ENCODE data around the gene FRY.

FRY gene

DNA sequence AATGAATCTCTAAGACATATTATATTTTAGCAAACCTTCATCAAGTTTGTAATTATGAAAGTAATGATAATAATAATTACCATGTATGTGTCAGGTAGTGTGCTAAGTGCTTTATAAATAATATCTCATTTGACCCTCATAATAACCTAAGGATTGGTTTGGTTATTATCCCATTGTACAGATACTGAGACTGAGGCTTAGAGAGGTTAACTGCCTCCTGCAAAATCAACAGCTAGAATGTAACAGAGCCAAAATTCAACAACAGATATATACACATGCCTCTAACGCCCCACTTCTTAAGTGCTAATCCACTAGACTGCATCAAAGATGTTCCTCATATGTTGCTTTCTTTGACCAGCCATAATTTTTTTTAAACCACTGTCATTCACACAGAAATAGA is 142.8 kb downstream of the FRY start:
- no peak for DNase-seq (ENCODE audit: low spot score)

- DNase-seq (ENCODE audit: low spot score), result no peak
Measured at GRCh38 chr13:32175307-32175706, 143.7 kb downstream of the FRY start.

DNA sequence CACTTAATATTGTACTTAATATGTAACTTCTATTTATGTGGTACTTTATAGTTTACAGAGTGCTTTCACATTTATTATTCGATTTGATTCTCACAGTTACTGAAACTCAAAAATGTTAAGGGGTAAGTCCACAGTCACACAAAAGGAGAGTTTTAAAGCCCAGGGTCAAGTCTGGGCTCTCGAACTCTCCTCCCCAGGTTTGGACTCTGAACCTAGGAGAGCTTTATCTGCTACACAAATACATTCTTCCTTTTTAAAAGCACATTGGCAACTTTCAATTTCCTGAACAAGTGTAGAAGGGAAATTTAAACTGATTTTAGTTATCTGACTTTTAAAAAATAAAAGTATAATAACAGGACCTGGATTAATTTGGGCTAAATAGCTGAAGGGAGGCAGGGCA is 144.4 kb downstream of the FRY start:
- DNase-seq (ENCODE audit: low spot score), result no peak

DNA sequence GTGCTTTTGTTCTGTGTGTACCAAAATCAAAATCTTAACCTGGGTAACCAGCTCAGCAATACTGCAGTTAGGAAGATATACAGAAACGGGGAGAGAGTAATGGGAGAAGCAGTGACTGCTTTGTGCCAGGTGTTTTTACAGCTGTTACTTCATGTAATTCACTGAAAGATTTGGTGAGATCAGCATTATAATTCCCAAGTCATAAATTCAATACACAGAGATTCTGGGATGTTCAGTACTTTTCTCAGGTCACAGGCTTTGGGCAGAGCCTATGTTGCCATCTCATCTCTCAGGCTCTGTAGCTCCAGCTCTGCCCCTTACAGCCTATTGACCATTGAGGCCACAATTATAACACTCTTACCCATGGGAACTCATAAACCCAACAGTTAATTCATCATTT is 145.1 kb downstream of the FRY start:
- no peak for DNase-seq (ENCODE audit: low spot score)

DNA sequence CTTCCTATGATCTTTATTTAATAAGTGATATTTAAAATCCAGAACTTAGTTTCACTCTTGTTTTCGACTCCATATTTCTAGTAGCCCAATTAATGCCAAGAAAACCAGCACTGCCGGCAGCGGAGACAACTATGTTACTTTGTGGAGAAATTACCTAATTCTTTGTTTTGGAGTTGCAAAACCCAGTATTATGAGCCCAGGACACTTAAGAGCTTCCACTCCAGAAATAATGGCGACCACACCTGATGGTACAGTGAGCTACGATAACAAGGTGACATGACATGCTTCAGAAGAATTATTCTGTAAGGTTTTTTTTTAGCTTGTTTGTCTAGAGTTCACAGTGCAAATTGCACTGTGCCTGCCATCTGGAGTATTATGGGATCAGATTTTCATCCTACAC is 147.2 kb downstream of the FRY start:
- no peak for DNase-seq (ENCODE audit: low spot score)

DNA sequence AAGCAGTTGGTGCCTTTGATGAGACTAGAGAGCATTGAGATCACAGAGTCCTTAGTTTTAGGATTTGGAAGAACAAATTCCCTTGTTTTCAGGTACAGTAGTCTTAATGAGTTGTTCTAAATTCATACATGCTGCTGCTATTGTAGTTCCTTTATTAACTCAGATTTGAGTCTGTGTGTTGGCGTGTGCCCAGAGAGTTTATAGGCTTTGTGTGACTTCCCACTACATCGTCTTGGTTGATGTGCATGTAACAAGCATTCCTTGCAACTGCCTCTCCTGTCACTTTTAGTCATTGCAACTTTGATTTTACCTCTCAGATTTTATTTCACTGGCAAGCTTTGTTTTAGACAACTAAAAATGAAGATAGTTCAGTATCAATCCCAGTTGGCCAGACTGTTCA is 148.1 kb downstream of the FRY start:
- DNase-seq (ENCODE audit: low spot score), result no peak

- no peak for DNase-seq (ENCODE audit: low spot score)
Measured at GRCh38 chr13:32187651-32188050, 156.1 kb downstream of the FRY start.

GRCh38 chr13:32191452-32191998 is 160.0 kb downstream of the FRY start:
- no peak for DNase-seq (ENCODE audit: low spot score)

DNA sequence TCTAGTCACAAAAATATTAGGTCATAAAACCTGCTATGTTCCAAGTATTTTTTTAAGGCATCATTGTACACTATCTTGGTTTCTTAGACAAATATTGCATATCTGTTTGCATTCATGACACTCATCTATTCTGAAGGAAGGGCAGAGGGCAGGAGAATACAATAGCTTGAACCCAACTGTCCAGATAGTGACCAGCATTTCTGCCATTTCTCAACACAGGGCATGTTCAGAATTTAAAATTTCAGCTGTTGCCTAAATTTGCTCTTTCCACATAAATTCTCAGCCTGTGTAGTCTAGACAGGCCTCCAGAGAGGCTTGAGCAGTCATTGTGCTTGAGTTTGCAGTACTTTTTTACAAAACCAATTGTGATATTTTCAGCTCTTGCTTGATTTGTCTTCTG is 164.1 kb downstream of the FRY start:
- DNase-seq (ENCODE audit: low spot score), result no peak

DNA sequence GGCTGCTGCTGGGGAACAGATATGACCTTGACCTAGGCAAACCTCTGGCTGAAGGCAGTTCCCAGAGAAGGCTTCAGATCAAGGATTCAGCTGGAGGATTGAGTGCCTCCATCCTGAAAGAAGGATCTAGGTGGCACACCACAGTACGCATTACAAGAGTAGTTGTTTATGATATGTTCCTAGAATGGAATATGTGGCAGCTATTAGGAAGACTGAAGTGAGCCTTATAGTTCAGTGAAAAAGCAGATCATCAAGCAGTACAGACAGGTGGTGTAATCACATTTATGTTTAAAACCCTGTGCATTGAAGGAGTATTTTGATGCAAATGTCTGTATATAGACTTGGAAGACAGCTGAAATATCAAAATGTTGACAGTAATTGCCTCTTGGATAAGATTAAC is 167.6 kb downstream of the FRY start:
- no peak for DNase-seq (ENCODE audit: low spot score)

DNA sequence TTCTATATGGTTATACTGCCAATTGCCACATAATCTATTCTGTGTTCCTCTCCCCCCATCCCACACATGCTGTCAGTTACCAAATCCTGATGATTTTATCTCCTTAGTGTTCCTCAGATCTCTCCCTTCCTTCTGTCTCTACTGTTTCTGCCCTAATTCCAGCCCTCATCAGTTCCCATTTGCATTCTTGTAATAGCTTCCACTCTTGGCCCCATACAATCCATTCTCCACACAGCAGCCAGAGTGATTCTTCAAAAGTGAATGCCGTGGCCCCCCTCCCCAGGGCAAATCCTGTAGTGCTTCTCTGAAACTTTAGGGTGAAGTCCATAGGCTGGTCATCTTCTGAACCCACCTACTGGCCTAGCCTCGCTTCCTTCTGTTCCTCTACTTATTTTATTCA is 169.2 kb downstream of the FRY start:
- no peak for DNase-seq (ENCODE audit: low spot score)

DNA sequence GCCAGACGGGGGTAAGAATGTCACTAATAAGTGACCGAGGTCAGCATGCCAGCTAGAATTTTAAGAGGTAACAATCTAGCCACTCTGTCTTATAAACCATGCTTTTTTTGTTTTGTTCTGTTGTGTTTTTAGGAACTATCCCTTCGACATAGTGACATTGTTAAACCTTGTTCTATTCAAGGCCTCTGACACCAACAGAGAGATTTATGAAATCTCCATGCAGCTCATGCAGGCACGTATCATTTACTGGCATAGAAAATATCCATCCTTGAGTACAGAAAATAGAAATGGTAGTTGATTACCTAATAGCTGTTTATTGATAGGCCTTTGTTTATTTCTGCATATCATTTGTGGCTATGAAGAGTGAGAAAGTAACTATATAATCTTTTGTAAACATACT is 170.2 kb downstream of the FRY start:
- no peak for DNase-seq (ENCODE audit: low spot score)

GRCh38 chr13:32202268-32202667 is 170.7 kb downstream of the FRY start:
- DNase-seq (ENCODE audit: low spot score), result no peak

DNA sequence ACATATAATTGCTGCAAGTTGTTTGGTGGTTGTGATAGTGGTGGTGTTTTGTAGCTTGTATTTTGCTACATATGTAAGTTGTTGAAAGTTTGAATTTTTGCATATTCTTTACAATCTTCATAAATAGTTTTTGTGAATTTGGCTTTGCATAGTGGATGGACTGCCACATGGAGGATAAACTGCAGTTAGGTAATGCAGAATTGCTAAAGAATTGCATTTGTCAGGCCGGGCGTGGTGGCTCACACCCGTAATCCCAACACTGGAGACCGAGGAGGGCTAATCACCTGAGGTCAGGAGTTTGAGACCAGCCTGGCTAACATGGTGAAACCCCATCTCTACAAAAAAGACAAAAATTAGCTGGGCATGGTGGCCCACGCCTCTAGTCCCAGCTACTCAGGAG is 171.6 kb downstream of the FRY start:
- DNase-seq (ENCODE audit: low spot score), result no peak

GRCh38 chr13:32203736-32204135 is 172.2 kb downstream of the FRY start:
- no peak for DNase-seq (ENCODE audit: low spot score)

GRCh38 chr13:32205431-32206096 is 174.0 kb downstream of the FRY start:
- DNase-seq (ENCODE audit: low spot score), result no peak

DNA sequence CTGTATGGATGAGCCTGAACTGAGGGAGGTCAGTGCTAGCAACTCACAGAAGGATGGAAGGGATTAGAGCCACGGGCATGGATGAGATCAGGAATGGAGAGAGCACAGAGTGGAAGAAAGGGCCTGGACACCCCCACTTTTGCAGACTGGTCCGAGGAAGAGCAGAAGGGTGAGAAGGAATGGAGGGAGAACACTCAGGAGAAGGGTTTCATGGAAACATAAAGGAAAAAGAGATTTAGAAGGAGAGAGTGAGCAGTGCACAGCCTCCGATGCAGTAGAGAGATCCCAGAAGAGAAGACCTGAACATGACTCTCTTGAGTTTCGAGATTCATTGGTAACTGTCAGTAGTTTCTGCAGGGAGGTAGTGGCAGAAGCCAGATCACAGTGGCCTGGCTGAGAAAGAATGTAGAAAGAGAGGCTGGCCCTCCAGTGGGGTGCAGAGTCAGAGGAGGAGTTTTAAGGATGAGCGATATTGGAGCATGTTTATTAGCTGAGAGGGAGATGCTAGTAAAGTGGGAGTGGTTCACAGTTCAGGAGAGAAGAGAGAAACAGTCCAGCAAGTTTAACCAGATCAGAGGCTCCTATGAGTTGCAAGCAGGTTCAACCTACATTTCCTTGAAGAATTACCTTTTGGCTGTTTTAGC is 174.6 kb downstream of the FRY start:
- no peak for DNase-seq (ENCODE audit: low spot score)

DNA sequence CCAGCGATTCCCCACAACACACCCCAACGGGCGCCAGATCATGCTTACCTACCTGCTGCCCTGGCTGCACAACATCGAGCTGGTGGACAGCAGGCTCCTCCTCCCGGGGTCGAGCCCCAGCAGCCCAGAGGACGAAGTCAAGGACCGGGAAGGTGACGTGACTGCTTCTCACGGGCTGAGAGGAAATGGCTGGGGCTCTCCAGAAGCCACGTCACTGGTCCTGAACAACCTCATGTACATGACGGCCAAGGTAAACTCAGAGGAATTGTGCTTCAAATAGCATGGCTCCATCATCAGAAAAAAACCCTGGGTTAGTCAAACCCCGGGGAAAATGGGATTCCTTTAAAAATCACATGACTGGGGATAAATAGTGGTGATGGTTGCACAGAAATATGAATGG is 177.3 kb downstream of the FRY start:
- no peak for DNase-seq (ENCODE audit: low spot score)

GRCh38 chr13:32209652-32210051 is 178.1 kb downstream of the FRY start:
- no peak for DNase-seq (ENCODE audit: low spot score)

- DNase-seq (ENCODE audit: low spot score), result no peak
Measured at GRCh38 chr13:32210101-32210500, 178.5 kb downstream of the FRY start.

- peak; percentile 8 for DNase-seq (ENCODE audit: low spot score)
Measured at GRCh38 chr13:32211813-32212212, 180.2 kb downstream of the FRY start.

DNA sequence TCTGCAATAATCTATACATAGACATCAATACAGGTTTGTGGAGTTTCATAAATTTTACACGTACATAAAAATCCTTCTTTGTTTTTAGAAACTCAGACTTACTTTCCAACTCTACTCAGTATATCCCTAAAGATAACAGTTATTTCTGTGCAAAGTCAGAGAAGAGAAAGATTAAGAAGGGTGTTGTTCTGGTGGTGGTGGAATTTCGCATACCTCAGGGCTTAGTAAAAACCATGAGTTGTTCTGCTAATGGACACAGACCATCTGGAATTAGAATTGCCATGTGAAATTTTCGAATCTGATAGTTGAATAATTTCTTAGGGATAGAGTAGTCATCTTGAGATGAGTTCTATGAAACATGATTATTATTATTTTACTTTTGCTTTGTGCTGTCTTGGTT is 180.8 kb downstream of the FRY start:
- no peak for DNase-seq (ENCODE audit: low spot score)

DNA sequence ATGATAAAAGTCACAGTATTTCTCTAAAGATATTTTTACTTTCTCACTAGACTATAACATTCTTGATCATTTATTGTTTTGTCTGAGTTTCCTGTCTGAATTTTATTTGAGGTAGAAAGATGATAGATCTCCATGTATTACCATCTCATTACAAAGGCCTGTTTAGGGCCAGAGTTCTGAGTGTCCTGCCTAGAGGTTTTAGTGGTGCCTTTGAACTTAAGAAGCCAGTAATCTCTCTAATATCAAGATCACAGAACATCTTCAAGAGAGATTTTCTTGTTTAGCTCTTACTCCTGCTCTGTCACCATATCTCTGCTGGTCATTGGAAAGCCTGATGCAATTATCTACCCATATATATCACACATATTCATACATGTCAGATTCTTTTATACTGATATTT is 182.1 kb downstream of the FRY start:
- DNase-seq (ENCODE audit: low spot score), result no peak

DNA sequence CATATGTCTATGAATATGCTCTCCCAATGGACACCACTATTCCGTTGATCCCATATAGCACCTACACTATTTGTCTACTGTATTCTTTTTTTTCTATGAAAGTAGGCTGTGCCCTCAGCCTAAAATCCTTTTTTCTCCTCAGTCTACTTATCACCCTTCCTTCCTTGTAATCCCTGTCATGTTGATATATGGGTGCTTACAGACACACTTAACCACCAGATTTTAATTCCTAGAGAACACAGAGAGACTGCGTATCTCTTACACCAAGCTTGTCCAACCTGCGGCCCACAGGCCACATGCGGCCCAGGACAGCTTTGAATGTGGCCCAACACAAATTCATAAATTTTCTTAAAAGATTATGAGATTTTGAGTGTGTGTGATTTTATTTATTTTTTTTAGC is 182.5 kb downstream of the FRY start:
- DNase-seq (ENCODE audit: low spot score), result no peak

Measured in LoVo (cell line).